GM08714 (cell line): ENCODE results near the gene TBX1.

Experiments used
- H3K4me3 ChIP-seq: fragments of 200-500 bp; sonication (Bioruptor generic); 2 replicates; pipeline ENCODE4 v1.5.1; 2014; ENCODE audit warnings: mild to moderate bottlenecking, low read length, inconsistent platforms
- ZNF274 ChIP-seq: IDR thresholded peaks from 2 replicates; pipeline ENCODE4 v1.6.1; 2012; ENCODE audit warnings: mild to moderate bottlenecking, low read depth, low read length

The TBX1 gene

DNA sequence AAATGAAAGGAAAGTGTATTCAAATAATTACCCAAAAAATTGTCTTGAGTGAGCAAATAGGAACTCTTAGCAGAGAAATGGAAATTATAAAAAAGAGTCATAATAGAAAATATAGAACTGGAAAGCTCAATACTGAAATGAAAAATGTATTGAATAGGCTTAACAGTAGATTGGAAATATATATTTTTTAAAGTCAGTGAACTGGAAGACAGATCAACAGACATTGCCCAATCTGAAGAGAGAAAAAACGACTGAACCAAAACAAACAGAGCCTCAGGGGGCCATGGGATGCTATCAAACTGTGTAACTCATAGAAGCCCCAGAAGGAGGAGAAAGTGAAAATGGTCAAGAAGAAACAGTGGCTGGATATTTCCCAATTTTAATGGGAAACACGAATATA lies 32.6 kb downstream of the TBX1 start:
- TF ChIP-seq ZNF274, result no peak
- H3K4me3 ChIP-seq, result no peak overlapping the region

DNA sequence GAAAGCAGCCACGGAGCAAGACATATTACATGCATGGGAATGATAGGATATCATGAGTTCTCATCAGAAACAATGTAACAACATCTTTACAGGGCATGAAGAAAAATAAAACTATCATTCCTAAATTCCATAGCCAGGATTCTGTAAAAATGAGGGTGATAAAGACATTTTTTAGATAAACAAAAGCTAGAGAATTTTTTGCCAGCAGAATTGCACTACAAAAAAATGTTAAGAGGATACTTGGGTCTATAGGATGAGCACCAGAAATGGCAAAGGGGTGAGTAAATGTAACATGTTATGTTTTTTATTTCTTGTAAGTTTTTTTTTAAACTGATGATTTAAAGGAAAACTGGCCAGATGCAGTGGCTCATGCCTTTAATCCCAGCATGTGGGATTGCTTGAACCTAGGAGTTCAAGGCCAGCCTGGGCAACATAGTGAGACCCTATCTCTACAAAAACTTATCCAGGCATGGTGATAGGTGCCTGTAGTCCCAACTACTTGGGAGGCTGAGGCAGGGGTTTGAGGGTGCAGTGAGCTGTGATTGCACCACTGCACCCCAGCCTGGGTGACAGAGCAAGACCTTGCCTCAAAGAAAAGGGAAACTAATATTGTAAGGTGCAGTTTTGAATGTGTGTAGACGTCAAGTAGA lies 33.2 kb downstream of the TBX1 start:
- TF ChIP-seq ZNF274, result no peak
- H3K4me3 ChIP-seq, result no peak overlapping the region

DNA sequence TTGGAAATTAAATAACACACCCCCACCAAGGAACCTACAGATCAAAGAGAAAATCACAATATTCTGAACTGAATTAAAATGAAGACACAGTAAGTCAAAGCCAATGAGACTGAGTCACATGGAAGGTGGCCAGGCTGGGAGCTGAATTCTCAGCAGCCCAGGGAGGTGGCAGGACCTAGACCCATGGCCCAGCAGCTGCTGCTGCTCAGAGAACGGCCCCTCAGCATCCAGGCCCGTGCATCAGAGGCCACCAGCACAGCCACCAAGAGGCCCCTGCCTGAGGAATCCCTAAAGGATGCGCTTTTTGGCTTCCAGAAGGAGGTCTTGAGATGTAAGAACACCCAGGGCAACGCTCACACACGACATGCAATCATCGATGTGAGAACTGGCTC lies 35.0 kb downstream of the TBX1 start:
- TF ChIP-seq ZNF274, result no peak
- H3K4me3 ChIP-seq, result no peak overlapping the region

DNA sequence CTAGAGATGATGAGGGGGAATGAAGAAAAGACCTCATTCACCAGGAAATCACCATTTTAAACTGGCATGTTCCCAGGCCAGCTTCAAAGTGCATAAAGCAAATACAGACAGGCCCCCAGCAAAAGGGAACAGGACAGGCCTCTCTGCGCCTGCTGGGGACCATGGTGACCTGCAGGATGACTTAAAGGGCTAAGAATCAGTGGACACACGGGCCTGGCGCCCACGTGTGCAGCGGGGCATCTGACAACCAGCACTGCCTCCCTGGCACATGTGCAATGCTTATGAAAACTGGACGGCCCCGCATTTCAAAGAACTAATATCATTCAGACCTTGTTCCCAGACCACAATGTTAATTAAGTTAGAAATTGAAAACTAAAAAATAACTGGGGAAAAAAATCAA lies 35.6 kb downstream of the TBX1 start:
- H3K4me3 ChIP-seq, result no peak overlapping the region

DNA sequence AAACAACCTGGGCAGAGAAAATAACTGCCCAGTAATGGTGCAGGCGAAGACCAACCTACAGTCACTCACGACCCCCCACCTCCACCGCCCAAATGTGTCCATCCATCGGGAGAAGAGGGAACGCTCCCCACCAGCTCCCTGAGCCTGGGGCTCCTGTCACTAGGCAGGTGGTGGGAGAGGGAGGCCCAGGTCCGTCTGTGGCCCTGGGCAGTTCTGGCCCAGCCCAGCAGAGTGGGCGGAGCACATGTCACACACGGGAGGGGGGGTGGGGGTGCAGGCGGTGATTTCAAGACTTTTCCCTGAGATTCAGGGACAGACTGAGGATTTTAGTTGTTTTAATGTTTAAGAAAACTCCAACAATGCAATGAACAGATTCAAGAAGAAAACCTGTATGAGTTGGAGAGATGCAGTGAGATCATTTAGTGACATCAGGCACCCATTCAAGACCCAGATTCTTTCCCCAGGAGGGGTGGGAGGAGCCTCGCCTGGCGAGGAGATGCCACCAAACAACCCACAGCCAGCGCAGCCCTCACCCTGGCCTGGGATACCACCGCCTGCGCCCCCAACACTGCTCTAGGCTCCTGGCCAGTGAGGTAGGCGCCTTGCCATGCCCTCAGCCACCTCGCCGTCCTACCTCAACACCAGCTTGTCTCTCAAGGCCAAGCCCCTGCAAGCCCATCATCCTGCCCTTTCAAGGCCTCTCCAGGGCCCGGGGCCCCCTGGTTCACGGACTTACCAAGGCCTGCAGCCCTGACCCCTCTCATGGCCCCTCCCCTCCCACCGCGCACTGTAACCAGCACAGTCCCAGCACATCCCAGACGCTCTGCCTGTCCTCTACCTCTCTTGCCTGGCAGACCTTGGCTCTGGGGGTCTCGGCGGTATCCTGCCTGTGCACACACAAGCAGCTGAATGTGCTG lies 36.8 kb downstream of the TBX1 start:
- no peak for TF ChIP-seq ZNF274

More for the DNA sequence above, 35.6 kb downstream of the TBX1 start:
- no peak for TF ChIP-seq ZNF274

DNA sequence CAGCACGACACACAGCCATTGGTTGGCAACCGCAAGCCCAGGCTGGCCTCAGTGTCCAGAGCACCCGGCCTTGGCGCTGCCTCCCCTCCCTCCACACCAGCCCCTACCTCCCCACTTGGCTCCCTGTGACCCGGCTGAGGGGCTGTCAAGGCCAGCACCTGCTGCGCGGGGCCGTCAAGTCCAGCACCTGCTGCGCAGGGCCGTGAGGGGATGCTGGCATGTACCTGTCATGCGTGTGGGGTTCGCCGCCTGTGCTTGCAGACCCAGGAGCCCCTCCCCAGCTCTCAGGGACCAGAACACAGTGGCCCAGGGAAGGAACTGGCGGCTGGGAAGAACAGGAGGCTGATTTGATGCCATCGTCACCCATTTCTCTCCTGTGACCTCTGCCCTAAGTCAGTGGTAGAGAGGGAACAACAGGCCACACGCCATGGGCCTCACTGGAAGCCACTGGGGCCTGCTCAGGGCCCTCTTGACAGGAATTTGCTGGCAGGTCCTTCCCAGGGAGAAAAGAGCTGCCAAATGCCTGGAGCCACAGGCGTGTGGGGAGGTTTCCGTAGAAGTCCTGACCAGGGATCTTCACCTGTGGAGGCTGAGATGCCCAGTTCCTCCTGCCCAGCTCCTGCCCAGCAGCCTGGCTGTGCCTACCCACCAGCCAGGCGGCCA lies 37.6 kb downstream of the TBX1 start:
- no peak overlapping the region for H3K4me3 ChIP-seq
- TF ChIP-seq ZNF274, result no peak

More for the DNA sequence above, 36.8 kb downstream of the TBX1 start:
- no peak overlapping the region for H3K4me3 ChIP-seq

DNA sequence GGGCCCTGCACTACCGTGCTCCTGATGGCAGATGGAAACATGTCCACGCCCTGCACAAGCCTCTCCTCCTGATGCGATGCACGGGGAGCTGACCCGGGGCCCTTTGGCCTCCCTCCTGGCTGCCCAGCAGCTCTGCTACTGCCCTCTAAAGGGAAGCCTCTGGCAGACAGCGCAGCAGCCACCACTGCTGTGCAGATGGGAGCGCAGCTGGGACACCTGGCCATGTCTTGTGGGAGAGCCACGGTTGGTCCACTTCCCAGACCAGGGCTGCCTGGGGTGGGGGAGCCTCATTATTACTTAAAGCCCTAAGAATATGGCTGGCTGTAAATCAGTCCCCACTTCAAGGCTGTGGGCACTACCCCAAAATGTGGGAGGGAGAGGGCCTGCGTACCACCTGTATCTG lies 38.3 kb downstream of the TBX1 start:
- no peak for TF ChIP-seq ZNF274
- H3K4me3 ChIP-seq, result no peak overlapping the region

DNA sequence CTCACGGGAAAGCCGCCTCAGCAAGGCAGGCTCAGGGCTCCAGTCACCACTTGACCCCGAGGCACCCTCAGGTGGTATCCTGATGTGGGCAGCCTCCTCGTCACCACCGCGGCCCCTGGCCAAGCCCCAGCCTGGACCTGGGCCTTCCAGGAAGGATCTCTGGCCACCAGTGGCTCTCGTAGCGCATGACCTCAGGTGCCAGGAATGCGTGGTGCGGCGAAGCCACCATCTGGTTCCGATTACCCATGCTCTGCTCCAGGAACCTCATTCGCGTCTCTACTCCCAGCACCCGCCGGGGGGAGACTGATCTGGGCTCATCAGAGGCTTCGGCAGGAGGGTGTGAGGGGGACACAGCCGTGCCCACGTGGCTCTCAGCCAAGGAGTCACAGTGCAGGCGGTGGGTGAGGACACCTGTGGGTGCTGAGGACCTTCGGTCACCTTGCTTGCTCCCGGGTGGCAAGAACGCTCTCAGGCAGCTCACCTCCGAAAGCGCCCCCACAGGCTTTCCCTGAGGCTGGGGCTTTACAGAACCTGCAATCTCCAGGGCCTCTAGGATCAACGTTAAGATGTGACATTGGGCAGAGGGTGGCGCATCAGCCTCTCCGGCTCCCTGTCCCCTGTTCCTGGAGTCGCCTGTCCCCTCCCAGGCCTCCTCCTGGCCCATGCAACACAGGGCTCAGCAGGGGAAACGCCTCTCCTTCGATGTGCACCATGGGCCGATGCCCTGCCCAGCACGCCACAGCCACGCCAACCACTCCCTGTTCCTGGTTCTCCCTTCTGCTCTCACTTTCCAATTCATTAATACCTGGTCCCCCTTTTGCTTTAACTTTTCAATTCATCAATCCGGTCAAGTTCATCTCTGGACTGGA lies 39.0 kb downstream of the TBX1 start:
- no peak for TF ChIP-seq ZNF274
- H3K4me3 ChIP-seq, result no peak overlapping the region

DNA sequence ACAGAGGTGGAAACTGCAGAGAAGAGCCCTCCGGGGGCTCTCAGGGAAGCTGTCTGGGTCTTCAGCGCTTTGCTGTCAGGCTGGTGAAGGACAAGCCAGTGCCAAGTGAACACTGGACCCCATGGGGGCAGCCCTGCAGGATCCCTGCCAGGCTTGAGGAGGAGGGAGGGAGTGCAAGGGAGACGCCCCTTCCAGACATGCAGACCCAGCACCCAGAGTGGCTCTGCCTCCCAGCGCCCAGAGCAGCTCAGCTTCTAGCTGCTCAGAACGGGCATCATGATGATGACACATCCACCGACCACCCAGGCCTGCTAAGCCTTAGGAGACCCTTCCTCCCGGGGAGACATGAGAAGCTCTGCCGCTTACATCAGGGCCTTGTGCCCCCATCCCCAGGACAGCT lies 39.7 kb downstream of the TBX1 start:
- no peak overlapping the region for H3K4me3 ChIP-seq
- no peak for TF ChIP-seq ZNF274

DNA sequence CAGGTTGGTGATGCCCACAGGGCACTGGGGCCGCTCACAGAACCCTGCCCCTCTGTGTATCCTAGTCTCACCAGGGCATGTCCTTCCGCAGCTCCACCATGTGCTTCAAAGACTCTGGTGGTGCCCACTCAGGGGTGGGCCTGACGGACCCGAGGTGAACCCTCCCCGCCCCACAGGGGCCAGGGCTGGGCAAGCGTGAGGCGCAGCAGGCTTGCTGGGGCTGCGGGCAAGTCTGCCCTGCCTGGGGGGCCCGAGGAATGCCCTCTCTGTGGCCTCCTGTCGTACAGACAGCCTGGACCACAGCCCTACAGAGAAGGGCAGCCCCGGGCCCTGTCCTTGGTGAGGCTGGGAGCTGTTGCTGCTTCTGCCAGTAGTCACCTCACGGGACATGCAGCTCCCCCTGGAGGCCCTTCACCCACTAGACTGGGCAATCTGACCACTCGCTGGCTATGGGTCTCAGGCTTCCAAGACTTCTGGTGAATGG lies 40.2 kb downstream of the TBX1 start:
- no peak overlapping the region for H3K4me3 ChIP-seq
- TF ChIP-seq ZNF274, result no peak

DNA sequence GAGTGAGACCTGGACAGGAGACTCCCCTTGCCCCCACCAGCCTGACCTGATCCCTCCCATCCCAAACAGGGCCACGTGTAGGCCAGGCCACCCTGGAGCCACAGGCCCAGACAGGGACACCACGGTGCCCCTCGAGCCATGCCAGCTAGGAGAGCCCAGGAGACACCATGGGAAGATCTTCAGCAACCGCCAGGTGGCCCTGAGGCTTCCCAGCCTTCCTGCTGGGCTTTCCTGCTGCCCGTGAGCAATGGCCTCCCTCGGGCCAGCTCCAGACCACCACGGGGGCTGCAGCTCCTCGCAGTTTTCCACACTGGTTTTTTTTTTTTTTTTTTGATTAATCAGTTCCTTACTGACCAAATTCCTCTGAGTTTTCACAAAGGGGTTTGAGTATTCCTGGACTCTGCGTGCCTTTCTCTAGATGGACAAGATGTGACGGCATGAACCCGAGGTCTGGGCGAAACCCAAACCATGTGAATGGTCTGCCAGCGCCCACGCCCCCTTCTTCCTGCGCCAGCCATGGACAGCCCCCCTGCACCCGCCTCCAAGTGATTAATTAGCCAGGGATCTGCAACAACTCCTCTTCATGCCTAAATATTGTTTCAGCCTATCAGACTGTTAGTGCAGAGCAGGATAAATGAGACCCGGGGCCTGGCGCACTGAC lies 40.9 kb downstream of the TBX1 start:
- TF ChIP-seq ZNF274, result no peak
- H3K4me3 ChIP-seq, result no peak overlapping the region

DNA sequence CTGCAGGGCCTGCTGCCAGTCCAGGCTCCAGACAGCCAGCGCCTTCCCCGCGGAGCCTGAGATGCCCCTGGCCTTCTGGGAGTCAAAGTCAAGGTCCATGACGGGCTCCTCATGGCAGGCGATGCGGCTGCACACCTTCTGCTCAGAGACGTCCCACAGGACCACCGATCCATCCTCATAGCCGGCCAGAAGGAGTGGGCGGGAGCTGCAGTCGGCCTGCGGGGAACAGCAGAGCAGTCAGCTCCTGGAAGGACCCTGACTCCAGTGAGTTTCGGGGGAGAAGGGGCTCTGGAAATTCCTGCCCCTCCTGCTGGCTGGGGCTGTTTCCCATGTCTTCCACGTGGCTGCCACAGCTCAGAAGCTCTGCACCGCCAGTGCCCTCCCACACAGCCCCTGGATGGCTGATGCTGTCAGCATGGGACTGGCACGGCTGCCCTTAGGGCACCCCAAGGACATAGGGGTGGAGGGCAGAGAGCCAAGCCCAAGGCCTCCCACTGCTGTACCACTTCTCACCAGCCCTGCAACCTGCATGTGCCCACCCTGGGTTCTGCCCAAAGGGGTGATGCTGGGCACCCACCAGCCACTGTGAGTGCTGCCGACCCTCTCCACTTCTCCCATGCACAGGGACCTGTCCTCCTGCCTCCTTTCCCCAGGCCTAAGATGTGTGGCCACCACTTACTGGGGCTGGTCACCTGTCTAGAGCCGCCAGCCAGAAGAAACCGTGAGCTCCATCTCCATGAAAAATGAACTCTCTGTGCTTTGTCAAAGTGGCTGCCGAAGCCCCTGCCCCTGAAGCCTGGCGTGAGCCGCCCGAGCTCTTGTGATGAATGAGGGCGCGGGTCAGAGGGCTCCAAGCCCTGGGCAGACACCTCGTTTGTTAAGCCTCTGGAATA lies 41.7 kb downstream of the TBX1 start:
- TF ChIP-seq ZNF274, result no peak
- H3K4me3 ChIP-seq, result no peak overlapping the region
